NCI-H526 treated with DMSO at 0.1 percent for 48 hours (cell line): Measurements from ENCODE around the gene STX8.

Experiments
- DNase-seq: peaks from one replicate; lab custom pipeline; 2025; lab: John Stamatoyannopoulos, UW

The STX8 gene

DNA sequence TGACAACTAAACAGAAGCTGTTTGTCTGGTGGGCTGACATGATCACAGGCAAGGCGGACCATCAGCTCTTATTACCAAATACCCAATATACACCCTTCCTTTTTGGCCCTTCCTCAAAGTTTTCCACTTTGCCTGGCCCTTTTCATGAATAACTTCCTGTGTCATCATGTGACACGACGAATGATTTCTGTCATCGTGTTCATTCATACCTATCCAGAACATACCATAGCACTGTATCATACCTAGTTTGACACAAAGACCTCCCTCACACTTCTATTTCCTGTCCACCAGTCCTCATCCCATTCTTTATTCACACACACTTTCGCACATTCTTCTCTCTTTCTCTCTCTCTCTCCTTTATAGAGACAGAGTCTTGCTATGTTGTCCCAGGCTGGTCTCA lies 131.8 kb downstream of the STX8 start:
- DNase-seq: no peak

DNA sequence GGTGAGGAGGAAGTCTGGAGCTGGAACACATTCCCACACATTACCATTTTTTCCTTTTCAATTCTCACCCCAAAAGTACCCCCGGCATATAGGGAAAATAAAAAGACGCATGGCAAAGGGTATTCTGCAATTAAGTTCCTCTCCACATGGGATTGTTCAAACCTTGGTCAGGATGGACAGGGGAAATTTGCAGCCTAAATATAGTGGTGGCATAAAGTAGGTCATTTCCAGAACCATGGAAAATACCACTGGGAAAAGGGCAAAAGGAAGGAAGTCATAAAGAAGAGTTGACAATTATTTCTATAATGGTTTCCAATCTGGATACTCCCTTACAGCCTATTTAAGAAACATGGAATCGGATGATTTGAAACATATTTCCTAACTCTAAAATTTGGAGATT lies 135.8 kb downstream of the STX8 start:
- no peak for DNase-seq

DNA sequence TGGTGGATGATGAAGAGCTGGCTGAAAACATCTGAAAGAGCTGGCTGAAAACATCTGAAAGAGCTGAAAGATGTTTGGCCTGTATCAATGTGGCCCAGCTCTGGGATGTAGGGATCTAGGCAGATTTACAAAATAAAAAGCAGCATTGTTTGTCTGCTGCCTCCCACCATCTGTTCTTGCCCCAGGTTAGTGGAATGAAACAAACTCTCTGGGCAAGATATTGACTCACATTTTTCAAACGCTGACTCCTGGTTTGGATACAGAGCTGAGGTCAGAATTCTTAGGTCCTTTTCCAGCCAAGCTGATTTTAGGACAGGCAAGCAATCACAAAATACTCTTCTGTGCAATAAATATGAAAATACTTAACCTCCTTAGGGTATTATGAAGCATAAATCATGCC lies 139.0 kb downstream of the STX8 start:
- DNase-seq: no peak

DNA sequence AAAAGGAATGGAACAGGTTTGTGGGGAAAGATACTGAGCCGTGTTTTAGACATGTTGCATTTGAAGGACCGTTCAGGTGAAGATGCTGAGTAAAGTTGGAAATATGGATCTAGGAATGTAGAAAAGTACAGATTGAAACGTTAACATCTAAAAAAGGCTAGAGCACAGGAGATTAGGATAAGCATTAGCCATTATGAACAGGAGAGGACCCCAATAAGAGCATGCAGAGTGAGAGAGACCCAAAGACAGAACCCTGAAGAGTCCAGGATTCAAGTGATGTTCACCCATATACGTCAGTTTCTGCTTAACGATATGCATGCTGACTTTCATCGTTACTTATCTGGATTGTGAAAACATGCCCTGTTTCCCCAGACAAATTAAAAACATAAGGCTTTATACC lies 140.5 kb downstream of the STX8 start:
- no peak for DNase-seq

DNA sequence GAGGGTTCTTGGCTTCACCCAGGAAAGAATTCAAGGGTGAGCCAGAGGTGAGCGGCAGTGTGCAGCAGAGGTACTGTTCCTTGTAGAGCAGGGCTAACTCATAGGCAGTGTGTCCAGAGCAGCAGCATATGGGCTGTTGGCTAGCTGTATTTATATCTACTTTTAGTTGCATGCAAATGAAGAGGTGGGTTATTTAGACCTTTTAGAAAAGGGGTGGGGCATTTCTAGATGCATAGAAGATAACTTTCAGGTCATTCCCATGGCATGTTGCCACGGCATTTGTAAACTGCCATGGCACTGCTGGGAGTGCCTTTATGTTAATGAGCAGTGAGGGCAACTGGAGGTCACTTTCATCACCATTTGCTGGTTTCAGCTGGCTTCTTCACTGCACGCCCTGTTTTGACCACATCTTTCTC lies 141.0 kb downstream of the STX8 start:
- peak; percentile 18 for DNase-seq

DNA sequence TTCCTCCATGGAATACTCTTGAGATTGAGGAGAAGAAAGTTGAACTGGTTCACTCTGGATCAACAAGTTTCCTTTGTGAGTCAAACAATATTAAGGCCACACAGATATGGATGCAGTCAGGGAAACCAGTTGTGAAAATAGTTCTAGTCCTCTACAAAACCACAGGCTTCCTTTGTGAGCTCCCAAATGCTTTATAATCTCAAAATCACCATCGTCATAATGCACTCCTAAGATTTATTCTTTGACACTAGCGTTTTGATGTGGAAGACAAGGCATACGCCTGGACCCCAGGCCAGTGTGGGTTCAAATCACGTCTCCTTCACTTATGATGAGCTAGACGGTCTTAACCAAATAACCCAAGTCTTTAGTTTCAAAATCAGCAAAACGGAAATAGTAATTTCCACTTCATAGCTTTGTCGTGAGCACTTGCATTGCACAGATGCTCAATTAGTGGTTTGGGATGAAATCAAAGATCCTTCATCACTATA lies 142.6 kb downstream of the STX8 start:
- no peak for DNase-seq

DNA sequence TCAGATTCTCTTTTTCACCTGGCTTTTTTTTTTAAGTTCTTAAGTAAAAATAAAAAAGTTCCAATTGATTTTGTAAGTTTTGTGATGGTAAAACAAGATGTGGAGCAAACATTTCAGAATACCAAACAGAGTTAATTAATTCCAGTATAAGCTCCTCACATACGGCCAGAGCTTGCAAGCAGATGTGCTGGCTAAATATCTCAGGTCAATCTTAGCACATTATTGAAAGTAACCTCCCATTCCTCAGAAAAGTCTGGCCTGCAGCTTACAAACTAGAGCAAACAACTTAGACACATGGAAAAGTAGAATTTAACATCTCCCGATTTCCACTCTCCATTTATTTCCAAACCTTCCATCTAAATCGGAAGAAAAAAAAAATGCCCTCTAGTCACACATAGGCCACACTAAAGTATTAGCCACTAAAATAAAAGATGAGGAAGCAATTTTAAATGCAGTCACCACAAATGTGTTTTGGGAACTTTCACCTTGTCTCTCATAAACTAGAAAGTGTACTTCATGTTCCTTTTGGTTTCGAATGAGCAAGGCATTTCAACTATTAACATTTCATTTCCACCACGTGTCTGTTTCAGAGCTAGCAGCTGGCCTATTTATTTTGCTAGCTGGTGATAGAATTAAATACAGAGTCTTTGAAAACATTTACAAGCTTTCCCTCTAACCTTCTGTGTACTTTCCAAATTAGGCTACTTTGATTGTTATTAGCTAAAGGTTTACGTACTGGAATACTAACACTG lies 143.3 kb downstream of the STX8 start:
- no peak for DNase-seq

DNA sequence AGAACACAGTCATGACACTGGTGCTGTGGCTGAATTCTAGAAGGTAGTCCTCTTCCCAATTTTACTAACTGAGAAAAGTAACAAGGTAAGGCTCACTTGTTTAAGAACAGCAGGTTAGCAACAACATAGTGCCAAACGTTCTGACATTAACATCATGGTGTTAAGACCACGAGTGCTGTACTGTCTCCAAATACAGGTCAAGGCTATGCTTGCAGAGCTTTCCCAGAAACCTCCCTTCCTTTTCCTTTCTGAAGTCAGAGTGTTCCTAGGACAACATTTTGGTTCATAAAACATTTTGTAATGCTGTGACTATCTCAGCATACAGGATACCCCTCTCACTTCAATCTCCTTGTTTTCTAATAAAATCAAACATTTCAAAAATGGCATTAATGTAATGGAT lies 144.0 kb downstream of the STX8 start:
- DNase-seq: no peak

DNA sequence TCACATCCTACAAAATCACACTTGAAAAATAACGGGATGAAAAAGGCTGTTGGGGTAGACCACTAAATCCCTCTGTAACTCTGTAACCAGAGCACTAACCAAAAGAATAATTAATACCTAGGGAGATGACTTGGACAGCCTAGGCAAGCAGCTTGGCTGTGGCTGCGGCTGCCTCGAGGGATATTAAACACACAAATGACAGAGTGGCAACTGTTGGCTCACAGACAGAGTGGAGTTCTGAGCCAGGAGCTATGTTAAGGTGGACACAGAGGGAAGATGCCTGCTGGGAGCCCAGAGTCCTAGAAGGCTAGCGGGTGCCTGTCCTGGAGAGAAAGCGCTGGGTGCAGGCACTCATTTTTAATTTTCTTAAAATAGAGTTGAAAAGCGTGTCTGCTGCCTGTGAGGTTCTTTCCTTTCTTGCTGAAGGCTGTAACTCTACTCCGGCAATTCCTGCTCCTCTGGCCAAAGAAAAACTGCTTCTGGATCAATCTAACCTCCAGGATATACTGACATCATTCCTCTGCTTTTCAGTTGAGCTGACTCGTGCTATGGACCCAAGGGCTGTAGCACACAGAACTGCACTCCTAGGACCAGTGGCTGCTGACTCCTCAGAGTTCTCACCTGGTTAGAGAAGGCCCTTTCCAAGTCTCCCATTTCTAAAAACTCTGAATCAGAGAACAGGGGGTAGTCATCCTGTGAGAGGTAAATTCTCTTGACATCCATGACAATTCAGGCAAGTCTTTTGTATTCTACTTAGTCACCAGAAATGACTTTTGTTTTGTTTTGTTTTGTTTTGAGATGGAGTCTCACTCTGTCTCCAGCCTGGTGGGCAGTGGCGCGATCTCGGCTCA lies 147.9 kb downstream of the STX8 start:
- DNase-seq: no peak

DNA sequence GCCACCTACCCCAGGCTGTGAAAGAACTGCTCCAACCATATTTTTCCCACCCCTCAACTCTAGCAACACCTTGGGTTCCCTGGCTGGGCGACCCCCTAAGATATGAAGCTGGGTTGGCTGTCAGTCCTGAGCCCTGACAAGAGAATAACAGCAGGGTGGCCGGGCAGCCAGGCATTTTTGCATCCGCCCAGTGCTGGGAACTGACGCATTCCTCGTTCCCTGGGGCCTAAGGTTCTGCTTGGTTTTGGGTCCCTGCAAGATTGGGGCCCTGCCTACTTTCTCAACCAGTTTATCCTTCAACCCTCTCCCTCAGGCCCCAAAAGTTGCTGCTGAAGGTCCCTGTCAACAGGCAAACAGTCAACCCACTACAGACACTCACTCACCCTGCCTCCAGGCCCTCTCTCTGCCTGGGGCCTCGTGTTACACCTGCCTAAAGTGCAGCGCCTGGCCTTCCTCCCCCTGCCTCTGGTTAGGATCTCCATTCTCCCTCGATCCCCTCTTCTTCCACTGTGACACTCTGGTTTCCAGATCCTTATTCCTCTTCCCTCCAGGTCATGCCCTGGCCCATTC lies 151.5 kb downstream of the STX8 start:
- no peak for DNase-seq

DNA sequence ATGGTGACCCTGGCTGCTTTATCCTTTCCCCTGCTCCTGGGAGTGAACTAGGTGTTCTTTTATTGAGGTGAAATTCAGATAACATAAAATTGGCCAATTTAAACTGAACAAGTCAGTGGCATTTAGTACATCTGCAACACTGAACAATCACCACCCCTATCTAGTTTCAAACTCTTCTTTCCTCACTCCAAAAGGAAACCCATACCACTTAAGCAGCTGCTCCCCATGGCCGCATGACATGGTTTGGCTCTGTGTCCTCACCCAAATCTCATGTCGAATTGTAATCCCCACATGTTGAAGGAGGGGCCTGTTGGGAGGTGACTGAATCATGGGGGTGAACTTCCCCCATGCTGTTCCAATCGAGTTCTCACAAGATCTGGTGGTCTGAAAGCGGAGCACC lies 154.1 kb downstream of the STX8 start:
- DNase-seq: no peak

DNA sequence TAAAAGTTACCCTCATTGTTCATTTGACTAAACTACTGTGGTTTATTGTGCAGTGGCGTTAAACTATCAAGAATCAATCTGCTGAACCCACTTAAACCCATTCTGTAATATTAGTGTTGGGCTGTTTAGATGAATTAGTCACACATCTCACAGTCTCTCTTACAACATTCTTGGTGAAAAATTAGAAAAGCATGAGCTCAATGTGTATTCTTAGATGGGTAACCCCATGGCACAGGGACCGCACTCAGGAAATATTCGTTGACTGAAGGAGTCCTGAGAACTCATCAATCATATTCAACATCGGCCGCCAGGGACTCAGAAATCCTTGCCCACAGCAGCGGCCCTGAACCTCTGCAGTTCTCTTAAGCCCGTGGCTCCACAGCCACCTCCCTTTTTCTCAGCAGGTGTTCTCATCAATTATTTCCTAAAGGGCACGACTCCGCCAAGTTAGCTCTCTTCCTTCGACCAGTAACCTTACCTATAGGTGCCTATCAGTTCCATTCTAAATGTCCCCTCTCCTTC lies 155.6 kb downstream of the STX8 start:
- no peak for DNase-seq

DNA sequence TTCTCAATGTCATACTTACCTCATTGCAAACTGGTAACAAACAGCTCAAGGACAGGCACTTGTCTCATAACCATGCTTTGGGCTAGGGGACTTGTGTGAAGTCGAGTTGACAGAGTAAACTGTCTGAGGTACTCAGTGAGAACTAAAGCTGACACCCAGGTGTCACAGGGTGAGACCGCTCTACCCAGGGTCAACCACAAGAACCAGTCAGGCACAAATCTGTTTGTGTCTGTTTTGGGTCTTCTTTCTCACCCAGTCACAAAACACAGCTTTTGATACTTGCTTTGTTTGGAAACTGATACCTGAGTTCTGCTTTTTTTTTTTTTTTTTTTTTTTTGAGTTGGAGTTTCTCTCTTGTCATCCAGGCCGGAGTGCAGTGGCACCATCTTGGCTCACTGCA lies 161.1 kb downstream of the STX8 start:
- DNase-seq: no peak

DNA sequence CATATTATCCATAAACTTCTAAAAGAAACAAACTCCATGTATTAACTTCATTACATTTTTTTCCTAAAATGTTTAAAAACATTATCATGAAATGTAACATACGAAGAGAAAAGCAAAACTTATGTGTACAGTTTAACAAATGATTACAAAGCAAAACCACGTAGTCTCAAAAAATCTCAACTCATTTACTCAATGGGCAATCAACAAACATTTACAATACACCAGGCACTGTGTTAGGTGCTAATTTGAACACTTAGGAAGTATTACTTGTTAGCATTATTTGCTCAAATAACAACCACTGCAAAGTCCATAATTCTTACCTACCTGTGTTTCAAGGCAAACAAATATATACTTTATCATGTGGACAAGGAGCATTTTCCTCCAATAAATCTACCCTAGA lies 164.9 kb downstream of the STX8 start:
- no peak for DNase-seq

DNA sequence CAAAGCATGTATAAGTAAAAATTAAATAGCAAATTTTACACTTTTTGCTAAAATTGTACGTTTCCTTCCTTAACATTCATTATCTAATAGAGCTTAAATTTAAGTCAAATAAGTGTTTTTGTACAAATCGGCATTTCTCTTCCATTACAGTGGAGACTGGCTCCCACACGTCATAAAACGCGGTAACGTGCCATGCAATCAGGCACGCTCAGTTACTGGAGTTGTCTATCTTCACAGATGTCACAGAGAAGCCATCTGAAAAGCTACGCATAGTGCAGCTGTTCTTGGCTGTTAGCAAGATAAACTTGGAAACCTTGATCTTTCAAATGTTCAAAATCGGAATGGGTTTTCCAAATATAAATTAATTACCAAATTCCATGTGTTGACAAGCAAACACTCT lies 165.3 kb downstream of the STX8 start:
- no peak for DNase-seq

DNA sequence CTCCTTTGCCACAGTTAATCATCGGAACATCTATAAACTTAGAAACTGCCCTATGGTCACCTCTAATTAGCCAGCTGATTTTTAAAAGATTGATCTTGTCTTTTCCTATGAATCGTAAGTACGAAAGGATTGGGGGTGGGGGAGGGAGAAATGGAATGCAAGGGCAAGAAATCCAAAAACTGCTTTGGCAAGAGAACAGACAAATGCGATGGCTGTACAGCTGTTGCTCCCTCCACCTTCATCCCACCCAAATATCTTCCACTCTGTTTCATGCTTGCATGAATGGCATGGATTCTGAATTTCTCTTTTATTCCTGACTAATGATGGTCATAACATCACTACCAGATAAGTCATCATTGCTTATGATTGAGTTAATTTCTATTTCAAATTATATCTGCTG lies 165.7 kb downstream of the STX8 start:
- DNase-seq: no peak

DNA sequence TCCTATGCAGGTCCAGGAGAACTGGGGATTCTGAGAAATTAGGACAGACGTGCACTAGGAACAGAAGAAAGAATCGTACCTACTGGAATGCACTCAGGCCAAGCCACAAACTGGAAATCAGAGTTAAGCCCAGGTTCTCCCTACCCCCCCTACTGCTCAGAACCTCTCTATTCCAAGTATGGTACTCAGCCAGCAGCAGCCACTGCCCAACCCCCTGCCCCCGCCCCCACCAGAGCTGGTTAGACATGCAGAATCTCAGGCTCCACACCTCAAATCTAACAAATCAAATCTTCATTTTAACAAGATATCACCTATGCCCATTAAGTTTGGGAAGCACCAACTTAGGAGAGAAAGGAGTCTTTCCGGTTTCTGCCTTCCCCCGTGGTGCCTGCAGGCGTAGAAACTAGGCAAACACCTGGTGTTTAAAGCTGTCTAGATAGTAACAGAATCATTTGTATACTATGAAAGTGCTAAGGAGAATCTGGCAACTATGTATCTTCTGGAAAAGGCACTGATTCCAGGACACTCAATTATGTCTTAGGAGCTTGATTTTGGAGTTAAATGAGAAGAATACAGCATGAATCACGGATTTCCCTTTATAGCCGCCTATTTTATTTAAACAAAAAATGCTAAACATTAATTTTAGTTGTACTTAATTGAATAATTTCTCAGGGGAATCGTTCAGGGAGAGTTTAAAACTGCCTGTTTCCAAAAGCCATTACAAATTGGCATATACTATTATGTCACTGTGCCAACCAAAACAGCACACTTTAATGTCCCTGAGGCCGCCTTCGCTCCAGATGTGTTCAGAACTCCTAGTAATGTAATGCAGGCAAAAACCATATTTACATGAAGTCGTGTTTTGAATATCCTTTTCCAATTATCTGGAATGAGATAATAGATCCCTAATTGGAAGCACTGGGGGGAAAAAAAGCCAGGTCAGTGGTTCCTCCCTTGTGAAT lies 166.5 kb downstream of the STX8 start:
- DNase-seq: no peak

DNA sequence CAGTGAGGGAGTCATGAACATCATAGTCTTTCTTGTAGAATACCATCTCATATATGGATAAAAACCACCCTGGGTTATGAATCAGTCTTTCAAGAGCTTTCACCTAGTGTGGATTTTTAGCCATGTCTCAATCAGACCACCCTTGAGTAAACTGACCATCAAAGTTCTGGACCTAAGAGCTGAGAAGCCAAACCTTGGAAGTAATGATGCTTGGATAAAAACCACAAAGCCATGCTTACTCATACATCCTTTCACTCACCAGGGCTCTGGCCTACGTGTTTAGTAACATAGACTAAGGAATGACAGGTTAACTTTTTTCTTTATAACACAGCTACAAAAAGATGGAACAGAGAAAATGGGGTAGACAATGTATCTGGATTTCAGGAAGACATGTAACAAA lies 167.2 kb downstream of the STX8 start:
- no peak for DNase-seq

DNA sequence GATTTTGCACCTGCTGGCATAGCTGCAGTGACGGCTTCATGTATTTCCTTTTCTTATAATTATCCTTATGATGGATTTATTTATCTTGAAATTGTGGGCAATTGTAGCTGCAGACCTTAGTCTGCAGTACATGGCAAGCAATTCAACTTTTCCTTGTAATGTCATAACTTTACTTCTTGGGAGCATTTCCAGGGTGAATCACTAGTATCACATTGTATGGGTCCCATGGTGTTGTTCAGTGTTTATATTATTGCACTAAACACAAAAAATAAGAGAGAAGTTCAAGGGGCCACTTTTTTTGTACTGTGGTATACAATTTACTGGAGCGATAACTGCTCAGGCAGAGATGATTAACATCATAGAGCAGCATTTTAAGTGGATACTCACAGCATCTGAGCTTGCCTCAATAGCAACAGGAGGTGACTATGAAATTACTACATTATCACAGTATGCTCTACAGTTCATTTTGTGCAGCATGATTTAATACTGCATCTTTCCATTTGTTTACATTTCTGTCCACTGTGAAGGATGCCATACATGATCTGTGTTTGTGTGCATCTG lies 169.5 kb downstream of the STX8 start:
- DNase-seq: no peak

DNA sequence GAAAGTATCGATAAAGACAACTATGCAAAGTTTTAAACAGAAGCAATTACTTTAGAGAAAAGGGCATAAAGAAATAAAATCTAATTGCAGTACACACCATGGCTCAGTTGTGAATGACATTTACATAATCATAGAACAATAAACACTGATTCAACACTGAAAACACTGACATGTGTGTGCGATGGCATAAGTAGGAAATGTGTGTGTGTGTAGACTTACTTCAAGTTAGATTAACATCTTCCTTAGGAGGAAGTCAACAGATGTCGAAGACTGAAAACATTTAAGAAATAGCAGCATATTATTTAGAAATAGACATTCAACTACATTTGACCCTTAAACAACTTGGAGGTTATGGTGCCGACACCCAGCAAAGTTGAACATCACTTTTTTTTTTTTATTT lies 172.4 kb downstream of the STX8 start:
- no peak for DNase-seq

DNA sequence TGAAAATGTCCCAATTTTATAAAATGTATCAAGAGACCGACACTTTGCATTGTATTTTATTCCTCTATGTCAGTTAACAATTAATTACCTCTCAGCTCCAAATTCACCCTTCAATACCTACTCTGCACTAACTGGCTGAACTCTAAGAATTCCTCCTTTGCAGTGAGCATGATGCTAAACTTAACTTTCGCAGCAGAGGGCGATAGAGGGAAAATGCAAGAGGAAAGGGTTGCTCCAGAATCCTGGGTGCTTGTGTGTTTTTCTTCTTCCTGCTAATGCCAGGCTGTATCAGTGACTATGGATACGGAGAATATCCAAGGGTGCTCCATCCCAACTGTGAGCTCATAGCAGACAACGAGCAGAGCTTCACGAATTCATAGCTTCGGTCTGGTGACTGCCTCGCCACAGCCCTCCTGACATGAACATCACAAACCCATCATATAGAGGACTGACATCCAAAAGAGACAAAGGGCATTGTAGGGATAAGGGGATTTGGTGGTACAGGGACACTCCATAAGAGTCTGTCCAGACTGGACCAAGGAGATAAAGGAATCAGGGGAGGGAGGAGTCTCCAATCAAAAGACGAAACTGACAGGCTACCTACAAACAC lies 172.9 kb downstream of the STX8 start:
- DNase-seq: no peak
